Measurements from ENCODE around the gene OPA1.
"Not testable (repeated sequence)": the region's sequence is repeated elsewhere in the genome, so short reads cannot be mapped to it uniquely, and the experiment has no call there.

Gene OPA1

DNA sequence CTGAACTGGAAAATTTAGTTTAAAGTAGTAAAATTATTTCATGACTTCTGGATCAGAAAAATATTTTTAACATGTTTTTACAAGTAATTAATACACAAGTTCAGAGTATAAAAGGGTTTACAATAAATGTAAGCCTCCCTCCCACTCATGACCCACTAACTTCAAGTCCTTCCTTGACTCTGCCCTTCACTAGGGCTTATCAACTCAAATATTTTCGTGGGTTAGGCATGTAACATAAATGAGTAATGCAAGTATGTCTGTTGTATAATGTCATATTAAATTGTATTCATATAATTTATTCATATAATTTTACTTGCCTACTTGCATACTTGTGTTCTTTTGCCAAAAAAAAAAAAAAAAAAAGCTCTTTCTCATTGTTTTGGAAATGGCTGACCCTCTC, 3.4 kb upstream of the OPA1 start:
- DNase-seq: no peak

DNA sequence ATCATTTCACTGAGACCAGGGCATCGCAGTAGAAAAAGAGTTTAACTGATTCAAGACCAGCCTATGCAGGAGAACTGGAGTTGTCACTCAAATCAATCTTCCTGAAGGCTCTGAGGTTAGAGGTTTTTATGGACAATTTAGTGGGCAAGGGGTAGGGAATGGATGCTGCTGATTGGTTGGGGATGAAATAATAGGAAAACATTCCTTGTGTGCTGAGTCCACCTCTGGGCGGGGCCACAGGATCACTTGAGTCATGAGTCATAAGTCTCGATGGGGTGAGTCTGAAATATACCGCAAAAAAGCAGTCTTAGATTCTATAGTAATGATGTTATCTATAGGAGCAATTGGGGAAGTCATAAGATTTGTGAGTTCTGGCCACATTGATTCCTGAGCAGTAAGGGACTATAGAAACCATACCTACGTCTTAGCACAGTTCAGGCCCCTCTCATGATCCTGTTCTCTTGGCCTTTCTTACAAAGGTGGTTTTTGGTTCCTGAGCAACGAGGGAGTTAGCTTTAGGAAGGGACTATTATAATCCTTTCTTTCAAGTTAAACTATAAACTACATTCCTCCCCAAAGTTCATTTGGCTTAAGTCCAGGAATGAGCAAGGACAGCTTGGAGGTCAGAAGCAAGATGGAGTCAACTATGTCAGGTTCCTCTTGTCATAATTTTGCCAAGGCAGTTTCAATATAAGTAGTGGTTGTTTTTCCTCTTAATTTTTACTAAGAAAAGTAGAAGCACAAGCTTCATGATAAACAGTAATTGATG, 2.7 kb upstream of the OPA1 start:
- DNase-seq: no peak

DNA sequence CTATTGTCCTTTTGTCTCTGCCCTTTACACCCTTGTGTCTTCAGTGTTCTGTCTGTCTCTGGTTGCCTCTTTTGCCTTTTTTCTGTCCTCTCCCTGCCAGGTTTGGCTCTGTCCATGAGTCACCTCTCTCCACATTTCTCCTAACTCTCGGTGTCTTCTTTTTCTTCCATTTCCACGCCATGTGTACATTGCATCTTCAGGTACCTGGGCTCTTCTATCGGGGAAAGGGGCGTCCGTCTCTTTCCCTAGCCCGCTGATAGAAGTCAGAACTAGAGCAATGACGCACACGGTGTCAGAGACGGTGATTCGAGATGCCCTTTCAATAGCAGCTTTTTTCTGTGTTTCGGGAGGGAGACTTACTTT, 641 bp downstream of the OPA1 start:
- peak in 2 of 5 donors; percentile 20 to 54 for DNase-seq

DNA sequence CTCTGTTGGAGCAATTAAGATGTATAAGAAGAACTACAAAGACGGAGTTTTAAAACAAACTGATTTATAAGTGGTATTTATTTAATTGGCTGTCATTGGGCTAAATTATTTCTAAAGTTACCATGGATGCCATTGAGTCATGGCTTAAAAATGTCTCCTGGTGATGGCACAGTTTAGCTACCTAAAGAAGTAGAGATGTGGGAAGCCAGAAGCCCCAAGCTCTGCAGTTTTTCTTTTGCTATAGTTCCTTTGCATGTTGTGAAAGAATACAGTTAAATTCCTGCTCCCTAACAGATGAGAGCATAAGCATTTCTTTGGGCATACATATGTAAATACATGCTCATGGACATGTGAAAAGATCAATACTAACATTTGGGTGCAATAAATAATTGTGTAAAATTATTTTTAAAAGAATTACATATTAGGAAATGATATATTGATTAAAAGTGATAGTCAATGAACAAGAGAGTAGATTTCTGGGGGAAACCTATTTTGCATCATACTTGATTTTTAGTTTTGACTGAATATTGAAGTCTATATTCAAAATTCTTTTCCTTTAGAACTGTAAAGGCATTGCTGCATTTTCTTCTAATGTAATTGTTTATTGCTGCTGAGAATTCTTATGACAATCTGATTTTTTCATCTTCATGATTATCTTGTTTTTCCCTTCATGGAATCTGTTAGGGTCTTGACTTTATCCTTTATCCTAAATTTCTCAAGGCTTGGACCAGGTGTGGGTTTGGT, 2.1 kb downstream of the OPA1 start:
- no peak for DNase-seq

DNA sequence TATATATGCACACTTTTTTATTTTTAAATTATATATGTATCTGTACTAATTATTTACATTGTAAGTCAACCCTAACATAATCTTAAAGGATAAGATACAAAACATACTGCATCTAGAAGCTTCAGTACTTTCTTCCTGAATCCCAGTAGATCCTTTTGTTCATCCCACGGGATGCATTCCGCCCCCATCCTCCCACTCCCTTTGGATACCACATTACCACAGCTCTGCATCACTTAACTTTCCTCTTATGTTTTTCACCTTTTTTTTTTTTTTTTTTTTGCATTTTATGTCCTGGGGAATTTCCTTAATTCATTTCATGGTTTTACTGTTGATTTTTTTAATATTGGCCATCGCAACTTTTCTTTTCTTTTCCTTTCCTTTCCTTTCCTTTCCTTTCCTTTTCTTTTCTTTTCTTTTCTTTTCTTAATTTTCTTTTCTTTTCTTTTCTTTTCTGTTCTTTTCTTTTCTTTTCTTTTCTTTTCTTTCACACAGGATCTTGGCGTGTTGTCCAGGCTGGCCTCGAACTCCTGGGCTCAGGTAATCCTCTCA, 3.0 kb downstream of the OPA1 start:
- DNase-seq: no peak

DNA sequence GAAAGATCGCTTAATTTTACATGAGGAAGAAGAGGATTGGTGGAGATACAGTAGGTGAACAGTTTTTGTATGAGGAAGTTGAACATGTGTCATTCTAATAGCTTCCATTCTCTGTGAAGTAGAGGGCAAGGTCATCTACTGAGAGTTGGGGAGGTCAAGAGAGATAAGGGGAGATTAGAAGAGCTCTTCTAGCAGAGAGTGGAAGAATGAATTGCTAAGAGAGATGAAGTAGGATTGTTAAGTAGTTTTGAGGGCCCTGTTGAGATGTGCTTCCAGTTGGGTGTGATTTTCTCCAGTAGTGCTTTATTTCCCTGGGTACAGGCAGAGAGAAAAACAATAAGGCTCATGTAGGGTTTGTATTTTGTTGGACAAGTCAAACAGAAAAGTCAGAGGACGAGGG, 5.2 kb downstream of the OPA1 start:
- no peak for DNase-seq

DNA sequence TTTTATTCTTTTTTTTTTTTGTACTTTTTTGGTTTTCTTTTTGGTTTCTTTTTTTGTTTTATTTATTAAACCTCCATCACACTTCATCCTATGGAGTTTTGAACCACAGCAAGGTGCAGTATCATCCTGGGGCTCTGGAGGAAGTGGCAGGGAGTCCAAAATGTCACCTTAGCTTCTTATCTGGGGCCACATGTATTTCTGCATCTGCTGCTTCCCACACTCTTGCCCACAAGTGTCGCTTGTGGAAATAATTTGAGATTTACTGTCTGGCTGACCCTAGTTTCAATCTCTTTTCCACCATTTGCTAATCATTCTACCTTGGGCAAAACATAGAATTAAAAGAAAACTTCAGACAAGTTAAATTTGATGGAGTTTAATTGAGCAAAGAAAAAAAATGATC, 6.4 kb downstream of the OPA1 start:
- DNase-seq: no peak

DNA sequence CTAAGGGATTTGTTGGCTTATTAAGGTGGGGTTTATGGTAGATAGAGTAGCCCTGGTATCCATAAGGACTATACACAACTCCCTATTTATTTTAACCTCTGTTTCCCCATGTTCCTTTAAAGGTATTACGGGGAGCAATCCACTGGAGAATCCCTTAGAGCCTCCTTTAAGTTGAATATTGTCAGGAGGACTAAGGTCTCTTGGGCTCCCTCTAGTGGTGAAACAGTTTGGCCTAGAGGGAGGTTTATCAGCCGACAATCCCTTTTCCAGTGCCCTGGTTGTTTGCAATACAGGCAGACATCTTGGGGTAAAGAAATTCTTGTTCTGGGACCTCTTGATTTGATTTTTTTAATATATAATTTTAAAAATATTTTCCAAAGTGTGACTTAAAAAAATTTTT, 12.9 kb downstream of the OPA1 start:
- DNase-seq: peak; percentile 13 to 57 (median 31)

DNA sequence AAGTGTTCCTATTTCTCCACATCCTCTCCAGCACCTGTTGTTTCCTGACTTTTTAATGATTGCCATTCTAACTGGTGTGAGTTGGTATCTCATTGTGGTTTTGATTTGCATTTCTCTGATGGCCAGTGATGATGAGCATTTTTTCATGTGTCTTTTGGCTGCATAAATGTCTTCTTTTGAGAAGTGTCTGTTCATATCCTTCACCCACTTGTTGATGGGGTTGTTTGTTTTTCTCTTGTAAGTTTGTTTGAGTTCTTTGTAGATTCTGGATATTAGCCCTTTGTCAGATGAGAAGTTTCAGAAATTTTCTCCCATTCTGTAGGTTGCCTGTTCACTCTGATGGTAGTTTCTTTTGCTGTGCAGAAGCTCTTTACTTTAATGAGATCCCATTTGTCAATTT, 13.9 kb downstream of the OPA1 start:
- DNase-seq: not testable (repeated sequence)

DNA sequence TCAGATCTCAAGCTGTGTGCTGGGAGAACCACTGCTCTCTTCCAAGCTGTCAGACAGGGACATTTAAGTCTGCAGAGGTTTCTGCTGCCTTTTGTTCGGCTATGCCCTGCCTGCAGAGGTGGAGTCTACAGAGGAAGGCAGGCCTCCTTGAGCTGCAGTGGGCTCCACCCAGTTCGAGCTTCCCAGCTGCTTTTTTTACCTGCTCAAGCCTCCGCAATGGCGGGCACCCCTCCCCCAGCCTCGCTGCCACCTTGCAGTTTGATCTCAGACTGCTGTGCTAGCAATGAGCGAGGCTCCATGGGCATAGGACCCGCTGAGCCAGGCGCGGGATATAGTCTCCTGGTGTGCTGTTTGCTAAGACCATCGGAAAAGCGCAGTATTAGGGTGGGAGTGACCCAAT, 17.5 kb downstream of the OPA1 start:
- DNase-seq: not testable (repeated sequence)

DNA sequence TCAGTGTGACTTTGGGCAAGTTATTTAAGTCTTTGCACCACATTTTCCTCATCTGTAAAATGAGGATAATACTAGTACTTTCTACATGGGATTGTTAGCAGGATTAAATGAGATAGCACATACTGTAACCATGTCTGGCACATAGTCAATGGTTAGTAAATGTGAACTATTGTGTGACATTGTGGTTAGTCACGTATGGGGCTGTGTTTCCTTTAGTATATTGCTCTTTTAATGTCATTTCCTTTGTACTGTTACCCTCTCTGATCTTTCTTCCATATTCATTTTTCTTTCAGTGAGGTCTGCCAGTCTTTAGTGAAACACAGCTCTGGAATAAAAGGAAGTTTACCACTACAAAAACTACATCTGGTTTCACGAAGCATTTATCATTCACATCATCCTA, 21.4 kb downstream of the OPA1 start:
- peak in 1 of 5 donors; percentile 9 for DNase-seq

DNA sequence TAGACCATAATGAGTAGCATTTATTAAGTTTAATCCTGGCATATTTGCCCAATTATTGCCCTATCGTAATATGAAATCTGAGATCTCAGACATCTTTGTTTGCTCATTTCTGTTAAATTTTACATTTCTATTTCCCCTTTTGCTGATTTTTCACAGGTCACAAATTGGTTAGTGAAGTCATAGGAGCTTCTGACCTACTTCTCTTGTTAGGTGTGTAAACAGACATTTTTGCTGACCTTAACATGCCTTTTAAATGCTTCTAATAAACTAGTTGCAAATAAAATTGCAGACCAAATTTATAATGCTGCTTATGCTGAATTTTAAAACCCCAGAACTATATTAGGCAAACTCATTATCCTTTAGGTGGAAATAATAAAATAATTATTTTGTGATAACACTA, 24.6 kb downstream of the OPA1 start:
- DNase-seq: no peak

DNA sequence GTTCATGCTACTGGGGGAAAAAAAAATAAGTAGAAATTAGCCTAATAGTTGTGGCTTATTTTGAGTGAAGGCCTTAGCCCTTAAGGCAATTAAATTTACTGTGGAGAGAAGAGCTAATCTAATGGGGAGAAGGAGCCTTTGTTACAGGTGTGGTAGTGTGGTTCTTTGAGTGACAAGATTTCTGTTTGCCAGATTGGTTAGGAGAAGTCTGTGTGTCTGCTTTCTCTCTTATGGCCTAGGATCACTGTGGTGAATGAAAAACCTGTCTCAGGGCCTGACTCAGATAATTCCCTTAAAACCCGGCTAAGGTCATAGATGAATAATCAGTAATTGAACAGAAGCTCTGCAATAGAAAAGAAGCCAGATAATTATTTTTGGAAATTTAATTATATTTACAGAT, 27.0 kb downstream of the OPA1 start:
- DNase-seq: peak in 1 of 5 donors; percentile 35

DNA sequence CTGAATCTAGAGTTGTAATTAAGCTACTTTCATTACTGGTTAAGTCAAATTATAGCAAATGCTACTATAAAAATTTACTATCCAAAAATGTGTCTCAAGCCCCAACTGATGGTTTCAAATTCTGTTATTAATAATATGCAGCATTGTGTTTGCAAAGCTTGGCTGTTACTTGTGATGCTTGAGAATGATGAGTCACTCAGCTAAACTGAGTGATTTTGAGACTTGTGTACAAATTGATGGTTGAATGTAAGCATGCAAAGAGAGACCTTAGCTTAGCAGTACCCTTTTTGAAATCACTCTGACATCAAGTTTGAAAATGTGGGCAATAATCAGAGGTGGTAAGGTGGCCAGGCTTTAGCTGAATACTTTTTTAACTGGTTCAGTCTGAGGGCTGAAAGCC, 27.6 kb downstream of the OPA1 start:
- peak in 1 of 5 donors; percentile 76 for DNase-seq

DNA sequence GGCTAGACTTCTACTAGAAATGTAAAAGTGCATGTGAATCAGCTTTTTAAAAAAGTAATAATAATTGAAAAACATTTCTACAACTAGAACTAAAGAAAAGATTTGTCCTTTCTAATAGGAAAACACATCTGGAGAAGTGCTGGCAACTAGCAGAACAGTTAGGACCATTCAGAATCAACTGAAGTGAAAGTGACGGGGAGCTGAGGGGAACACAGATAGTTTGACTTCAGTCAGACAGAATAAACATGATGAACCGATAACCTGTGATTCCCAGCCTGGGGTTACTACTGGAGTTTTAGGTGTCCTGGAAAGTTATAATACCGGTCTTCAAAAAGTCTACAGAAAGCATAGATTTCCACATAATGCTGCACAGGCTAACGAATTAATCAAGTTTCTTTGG, 28.1 kb downstream of the OPA1 start:
- DNase-seq: peak in 1 of 5 donors; percentile 9

DNA sequence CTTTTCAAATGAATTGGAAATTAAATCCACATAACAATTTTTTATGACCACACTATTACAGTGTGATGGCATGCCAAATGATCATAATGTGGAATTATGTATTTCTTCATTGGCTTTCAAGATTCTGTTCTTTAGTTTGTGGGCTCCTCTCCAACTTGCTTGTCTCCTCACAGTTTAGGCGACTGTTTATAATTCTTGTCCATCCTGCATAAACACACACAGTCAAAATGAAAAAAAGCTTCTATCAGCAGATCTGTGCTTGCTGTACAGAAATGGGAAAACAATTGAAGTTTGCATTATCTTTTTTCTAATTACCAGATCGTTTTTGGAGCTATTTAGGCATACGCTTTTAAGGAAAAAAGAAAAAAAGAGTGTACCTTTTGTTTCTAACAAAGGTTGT, 37.0 kb downstream of the OPA1 start:
- no peak for DNase-seq

DNA sequence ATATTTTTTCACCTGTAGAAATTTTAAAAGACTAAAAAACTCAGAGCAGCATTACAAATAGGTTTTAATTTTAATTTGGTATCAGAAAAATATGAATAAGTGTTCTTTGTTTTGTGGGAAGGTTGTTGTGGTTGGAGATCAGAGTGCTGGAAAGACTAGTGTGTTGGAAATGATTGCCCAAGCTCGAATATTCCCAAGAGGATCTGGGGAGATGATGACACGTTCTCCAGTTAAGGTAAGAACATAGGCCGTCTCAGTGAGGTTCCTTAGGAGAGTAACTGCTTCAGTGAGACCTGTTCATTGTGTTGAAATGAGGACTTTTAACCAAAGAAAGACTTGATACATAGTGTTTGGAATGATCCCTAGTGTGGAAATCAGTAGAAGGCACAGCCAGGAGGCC, 44.8 kb downstream of the OPA1 start:
- no peak for DNase-seq

DNA sequence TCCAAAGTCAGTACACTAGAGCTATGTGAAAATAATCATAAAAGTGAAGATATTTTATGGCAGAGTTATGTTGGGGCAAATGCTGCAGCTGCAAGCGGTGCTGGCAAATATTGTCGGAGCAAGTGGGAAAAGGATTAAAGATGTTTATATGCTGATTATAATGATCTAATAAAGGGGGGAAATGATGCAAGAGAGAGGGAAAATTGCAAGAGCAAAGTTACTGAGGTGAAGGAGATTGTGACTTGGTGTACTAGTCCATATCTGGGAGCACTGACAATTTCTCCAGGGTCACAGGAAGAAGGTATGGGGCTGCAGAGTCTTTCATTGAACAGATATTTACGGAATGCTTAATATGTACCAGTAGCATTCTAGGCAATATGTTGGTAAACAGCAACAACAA, 45.8 kb downstream of the OPA1 start:
- no peak for DNase-seq

DNA sequence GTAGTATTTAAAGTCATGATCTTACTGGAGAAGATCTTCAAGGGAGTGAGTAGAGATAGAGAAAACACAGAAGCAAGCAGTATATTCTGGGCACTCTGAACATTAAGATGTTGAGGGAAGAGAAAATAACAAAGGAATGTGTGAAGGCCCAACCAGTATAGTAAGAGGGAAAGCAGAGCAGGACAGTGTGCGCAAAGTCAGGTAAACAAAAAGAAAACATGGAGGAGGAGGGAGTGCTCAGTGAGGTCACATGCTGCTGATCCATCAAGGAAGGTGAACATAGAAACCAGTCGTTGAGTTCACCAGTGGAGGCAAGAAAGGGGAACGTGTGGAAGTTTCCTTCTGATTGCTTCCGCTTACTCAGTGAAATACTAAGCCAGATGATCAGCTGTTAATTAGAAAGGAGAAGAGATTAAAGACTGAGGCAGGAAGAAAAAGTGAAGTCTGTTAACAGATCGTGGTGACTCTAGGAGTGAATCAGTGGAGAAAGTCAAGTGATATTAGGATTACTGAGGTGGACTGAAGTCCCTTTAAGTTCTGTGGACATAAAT, 47.2 kb downstream of the OPA1 start:
- no peak for DNase-seq

DNA sequence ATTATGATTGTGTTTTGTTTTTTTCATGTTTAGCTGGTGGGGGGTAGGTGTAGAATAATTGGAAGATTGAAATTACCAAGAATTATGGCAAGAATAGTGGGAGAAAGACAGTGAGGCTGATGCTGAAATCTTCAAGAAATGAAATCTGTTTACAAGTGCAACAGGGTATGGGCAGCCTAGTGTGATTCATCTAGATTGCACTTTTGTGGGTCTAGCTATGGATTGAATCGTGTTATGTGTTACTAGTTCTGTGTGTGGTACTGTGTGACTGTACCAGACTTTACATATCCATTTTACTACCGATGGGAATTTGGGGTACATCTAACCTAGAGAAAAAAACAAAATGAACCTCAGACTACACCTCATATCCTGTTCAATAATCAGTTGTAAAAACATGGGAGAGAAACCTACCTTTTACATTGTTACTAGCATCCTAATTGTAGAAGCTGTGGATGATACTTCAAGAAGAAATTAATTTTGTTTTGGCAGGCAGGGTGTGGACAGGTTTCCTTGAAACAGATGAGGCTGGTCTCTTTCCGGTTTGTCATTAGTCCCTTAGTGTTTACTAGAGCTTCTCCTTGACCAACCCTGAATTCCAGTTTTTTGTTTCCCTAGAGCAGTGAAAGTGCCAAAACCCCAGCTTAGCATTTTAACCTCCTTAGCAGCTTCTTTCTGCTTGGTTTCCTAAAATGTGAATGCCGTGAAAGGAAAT, 47.9 kb downstream of the OPA1 start:
- DNase-seq: no peak

DNA sequence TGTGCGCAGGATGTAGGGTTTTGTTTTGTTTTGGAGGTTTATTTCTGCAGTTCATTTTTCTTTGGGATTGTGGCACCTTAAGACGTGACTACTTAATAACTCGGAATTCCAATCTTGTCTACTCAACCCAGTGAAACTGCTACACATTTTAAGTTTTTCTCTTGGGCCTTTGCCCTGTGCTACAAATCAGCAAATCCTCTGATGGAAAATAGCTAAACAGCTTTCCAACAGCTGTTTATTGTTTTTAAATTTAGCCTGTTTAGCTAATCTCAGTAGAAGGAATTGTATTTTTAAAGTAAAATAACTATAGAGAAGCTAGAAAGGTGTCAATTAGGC, 48.4 kb downstream of the OPA1 start:
- DNase-seq: no peak

DNA sequence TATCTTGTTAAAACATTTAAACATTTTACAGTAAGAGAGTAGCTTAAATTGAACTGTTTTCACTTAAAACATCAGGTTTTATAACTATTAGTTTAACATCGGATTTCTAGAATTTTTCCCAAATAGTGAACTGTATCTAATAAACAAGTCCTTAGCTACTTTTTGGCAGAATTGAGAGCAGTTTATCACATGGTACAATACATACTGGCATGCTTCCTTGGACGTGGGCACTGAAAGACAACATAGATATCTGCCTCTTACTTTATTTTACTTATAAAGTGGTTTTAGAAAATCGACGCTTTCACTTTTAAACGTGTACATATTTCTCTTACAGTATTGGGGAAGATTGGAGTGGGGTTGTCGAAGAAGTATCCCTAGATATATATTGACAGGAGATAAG, 52.8 kb downstream of the OPA1 start:
- no peak for DNase-seq

DNA sequence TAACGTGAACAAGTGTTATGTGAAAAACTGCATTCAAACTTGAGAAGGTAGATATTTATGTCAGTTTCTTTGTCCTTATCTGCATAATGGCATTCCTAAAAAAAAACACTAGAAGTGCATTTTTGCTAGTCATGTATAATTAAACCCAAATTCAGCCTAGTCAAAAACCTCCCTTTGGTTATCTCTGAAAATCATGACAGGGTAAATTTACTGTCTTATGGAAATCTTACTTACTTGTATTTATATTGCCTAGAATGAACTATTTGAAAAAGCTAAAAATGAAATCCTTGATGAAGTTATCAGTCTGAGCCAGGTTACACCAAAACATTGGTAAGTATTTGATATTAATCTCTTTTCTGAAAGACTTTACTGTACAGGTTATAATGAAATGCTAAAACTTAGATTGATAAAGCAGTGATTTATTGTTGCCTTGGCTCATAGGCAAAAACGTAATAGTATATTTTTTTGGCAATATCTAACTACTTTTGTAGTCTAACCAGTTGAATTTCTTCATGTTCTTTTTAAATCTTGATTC, 55.6 kb downstream of the OPA1 start:
- no peak for DNase-seq

Measured in T-helper 1 cell (primary cell).